HG02870 (cell line): ENCODE results near the gene ZC3H7B.
A peak's percentile ranks its signal among the peaks of the same experiment; 100 is the strongest.
"Not testable (repeated sequence)": the region's sequence is repeated elsewhere in the genome, so short reads cannot be mapped to it uniquely, and the experiment has no call there.

Experiments used
- ATAC-seq: cut with Tn5 transposase; IDR thresholded peaks from one replicate; pipeline ENCODE4 v1.9.1; 2021; ENCODE audit warnings: mild to moderate bottlenecking, moderate library complexity; ENCODE audit not compliant: unreplicated experiment

Gene ZC3H7B

GRCh38 chr22:41377846-41378245 is 76.5 kb downstream of the ZC3H7B start:
- ATAC-seq = no peak

DNA sequence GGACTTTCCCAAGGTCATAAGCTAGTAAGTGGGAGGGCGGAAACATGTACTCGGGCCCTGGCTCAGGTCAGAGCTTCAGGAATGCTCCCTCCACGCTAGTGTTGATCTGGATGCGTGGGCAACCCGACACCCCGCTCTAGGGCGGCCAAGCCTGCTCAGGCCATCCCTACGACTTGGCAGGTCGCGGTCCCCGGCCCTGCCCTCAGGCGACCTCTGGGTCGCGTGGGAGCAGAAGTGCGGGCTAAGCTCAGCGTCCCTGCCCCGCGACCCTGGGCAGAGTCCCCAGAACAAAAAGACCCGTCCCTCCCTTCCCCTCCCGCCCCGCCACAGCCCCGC is 79.6 kb downstream of the ZC3H7B start:
- peak; percentile 3 for ATAC-seq

DNA sequence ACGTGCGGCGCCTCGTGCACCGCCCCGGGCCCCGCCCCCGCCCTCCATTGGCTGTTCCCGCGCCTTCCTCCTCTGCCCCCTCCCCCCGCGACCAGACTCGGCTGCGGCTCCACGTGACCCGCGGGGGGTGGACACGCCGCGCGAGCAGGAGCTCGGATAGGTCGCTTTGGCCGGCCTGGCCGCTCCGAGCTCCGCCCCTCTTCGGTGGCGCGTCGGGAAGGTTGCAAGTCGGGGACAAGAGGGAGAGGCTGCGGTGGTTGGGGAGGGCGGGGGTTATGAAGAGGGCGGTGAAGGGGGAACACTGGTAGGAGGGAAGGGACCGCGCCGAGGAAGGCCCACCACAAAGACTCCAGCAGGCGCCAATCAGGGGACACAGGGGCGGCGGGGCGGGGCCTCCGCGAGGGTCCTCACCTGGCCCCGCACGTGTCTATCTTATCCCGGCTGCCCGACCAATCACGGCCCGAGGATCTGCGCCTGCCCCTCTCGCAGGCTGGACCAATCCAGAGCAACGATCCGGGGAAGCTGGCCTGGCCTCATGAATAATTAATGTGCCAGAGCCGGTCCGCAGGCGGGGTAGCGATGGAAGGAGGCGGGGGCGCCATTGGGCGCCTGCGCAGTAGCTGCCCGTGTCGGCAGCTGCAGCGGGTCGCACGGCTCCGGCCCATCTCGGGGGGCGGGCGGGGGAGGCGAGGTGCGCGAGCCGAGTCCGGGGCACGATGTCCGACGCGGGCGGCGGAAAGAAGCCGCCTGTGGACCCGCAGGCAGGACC is 80.2 kb downstream of the ZC3H7B start, which contains the start of gene TEF:
TEF (plus strand) TSS at position 614 of the 769 bp plus-strand sequence; CDS start at position 717, 103 bp downstream.
- peak; percentile 90 for ATAC-seq

DNA sequence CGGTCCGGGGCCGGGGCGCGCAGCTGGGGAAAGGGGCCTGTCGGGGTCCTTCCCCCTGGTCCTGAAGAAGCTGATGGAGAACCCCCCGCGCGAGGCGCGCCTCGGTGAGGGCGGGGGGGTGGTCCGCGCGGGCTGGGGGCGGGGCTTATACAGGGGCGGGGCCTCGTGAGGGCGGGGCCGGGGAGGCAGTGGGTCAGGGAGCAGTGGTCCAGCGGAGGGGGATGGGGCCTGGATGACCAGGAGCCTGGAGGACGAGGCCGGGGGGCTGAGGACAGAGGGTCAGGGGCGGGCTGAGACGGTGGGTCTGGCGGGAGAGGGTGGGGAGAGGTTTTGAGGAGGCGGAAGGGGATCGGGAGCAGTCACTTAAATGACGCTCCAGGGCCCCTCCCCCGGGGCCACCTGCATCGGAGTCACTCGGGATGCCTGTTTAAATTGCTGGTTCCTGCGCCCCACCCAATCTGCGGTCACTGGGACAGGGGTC is 80.8 kb downstream of the ZC3H7B start:
- ATAC-seq = peak; percentile 31

GRCh38 chr22:41382610-41383009 is 81.3 kb downstream of the ZC3H7B start:
- ATAC-seq = no peak

- no peak for ATAC-seq
Measured at GRCh38 chr22:41383085-41383484, 81.8 kb downstream of the ZC3H7B start.

DNA sequence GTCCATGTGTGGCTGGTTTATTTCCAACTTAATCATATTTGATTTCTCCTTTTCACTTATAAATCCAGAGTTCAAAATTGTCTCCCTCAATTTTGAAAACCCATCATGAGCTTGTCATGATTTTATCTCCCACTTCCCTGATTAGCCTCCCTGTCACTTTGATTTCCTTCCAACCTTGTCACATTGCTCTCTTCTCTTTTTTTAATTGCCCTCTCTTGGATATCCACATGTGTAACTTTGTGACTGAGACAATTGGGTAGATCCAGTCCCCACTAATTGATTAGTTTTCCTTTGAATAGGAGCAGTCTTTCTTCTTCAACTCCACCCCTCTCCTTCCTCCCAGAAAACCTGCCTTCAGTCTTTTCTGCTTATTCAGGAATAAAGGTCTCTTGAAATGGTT is 82.8 kb downstream of the ZC3H7B start:
- no peak for ATAC-seq

DNA sequence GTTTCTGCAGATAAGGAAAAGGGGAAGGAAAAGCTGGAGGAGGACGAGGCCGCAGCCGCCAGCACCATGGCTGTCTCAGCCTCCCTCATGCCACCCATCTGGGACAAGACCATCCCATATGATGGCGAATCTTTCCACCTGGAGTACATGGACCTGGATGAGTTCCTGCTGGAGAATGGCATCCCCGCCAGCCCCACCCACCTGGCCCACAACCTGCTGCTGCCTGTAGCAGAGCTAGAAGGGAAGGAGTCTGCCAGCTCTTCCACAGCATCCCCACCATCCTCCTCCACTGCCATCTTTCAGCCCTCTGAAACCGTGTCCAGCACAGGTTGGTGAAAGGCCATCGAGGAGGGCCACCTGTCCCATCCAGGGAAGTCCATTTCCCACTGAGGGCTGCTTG is 86.0 kb downstream of the ZC3H7B start:
- ATAC-seq = no peak

DNA sequence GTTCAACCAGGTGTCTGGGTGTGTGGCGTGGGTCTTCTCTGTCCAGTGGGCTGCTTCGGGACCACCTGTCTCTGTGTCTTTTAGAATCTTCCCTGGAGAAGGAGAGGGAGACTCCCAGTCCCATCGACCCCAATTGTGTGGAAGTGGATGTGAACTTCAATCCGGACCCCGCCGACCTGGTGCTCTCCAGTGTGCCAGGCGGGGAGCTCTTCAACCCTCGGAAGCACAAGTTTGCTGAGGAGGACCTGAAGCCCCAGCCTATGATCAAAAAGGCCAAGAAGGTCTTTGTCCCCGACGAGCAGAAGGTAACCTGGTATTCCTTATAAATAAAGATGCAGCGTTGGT is 92.7 kb downstream of the ZC3H7B start:
- no peak for ATAC-seq

DNA sequence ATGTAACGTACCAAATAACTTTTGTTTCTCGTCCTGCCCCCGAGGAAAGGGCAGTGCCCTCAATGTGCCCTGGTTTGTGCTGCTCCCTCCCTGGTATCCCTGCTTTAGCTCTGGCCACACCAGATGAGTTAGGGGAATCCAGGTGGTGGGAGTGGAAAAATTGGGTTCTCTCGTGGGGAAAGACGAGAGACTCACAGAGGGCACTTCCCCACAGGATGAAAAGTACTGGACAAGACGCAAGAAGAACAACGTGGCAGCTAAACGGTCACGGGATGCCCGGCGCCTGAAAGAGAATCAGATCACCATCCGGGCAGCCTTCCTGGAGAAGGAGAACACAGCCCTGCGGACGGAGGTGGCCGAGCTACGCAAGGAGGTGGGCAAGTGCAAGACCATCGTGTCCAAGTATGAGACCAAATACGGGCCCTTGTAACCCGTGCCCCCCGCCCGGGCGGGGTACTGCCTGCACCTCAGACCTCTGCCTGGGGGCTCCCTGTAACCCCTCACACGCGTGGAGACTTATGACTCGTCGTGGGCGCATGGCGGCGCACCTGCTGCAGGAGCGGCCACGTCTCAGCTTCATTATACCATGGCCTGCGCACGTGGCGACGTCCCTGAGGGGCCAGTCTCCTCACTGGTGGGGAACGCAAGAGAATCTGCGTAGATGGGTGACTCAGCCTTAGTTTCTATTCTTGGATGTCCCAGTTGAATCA is 94.4 kb downstream of the ZC3H7B start:
- no peak for ATAC-seq

DNA sequence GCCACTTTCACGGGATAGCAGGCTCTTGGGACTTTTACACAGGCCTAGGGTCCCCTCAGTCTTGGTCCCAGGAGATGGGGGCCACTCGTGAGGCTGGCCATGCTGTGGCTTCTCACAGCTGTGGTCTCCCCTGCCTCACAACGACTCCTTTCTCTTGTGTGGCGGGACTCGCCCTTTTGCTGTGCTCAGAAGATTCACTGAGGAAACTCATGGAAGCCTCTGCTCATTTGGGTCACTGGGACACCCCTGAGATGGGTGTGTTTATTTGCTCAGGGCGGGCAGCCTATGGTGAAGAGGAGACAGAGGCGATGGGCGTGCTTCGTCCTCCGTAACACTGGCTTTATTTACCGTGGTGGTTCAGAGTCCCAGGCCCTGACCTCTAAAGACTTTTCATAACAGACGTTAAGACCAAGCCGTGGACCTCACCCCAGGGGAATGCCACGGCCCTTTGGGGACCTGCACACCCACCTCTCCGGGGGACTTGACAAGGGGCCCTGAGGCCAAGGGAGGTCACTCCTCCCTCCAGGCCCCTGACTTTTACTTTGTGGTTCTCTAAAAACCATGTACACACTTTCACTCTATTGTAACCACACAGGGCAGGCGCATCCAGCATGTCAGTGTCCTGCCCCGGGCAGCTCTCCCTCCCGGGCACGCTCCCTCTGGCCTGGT is 96.0 kb downstream of the ZC3H7B start:
- no peak for ATAC-seq

DNA sequence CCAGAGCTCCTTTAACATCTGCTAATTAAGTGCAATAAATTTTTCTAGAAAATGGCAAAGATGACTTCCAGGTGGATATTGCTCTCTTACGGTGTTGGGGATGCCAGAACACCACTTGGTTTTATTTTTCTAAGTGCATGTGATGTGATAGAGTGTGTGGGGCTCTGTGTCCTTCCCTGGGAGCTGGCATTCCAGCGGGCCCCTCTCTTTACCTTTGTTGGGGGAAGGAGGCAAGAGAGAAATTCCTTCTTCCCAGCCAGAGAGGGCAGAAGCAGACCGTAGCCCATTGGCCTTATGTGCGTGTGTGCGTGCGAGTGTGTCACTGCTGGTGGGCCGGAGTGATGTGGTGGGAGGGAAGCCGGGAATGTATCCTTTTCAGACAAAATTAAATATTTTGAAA is 97.6 kb downstream of the ZC3H7B start:
- ATAC-seq = no peak

DNA sequence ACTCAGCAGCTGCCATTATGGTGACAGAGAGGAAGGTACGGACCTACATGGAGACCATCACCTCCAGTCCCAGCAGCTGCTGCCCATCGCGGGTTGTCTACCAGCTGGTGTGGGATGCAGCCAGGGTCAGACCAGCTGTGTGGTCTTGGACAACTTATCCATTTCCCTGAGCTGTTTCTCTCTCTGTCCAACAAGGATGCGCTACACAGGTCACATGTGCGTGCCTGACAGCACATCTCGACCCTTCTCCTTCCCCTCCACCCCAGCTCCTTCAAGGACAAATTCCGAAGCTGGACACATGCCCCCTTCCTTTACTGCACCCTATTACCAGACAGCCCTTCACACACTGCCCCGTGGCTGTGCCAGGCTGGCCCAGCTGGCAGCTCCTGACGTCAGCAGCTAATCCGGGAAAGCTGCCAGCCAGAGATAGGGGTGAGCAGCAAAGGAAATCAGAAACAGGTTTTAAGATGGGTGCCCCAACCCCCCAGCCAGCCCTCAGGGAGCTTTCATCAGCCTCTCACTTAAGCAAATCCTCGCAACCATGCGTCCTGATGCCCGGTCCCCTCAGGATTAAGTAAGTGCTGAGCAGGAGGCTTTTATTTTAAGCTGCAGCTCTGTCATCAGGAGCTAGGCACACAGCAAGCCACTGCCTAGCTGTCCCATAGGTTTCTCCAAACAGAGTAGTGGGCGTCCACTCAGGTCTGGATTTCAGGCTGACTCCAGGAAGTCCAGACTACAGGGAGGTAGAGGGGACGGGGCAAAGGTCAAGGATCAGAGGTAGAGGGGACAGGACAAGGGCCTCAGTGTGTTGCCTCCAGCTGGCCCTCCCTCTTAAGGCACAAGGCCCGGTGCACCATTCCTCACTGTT is 100.7 kb downstream of the ZC3H7B start:
- ATAC-seq = no peak

DNA sequence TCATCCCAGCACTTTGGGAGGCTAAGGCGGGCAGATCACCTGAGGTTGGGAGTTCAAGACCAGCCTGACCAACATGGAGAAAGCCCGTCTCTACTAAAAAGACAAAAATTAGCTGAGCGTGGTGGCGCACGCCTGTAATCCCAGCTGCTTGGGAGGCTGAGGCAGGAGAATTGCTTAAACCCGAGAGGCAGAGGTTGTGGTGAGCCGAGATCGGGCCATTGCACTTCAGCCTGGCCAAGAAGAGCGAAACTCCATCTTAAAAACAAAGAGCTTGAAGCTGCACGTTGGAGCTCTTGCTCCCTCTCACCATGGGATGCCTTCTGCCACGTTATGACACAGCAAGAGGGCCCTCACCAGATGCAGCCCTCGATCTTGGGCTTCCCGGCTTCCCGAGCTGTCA is 101.5 kb downstream of the ZC3H7B start:
- not testable (repeated sequence) for ATAC-seq

GRCh38 chr22:41403532-41404318 is 102.4 kb downstream of the ZC3H7B start:
- peak; percentile 68 for ATAC-seq

DNA sequence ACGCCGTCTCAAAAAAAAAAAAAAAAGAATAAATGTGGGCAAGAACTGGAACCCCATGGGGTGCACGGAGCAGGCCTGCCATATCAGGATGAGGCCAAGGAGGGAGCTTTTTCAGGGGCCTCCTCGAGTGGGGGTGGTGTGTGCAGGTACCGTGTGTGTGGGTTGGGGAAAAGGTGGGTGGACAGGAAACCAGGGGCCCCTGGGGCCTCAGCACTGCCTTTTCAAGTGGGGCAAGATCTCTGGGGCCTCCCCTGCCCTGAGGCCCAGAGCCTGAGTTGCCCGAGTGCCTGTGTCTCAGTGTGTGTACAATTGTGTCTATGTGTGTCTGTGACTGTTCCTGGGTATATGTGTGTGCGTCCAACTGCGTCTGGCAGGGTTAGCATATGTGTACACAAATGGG is 104.3 kb downstream of the ZC3H7B start:
- no peak for ATAC-seq

- no peak for ATAC-seq
Measured at GRCh38 chr22:41406410-41406809, 105.1 kb downstream of the ZC3H7B start.

DNA sequence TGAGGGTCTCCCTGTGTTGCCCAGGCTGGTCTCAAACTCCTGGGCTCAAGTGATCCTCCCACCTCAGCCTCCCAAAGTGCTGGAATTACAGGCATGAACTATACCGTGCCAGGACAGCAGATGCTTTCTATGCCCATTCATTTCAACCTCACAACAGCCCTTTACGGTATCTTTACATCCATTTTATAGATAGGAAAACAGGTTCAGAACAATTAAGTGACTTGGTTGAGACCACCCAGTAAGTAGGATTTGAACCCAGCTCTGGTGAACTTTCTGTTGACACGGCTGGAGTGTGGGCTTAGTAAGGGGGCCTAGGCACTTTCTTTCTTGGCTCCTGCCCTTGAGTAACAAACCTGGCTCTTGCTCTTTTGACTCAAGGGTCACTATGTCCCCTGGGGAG is 106.1 kb downstream of the ZC3H7B start:
- no peak for ATAC-seq

DNA sequence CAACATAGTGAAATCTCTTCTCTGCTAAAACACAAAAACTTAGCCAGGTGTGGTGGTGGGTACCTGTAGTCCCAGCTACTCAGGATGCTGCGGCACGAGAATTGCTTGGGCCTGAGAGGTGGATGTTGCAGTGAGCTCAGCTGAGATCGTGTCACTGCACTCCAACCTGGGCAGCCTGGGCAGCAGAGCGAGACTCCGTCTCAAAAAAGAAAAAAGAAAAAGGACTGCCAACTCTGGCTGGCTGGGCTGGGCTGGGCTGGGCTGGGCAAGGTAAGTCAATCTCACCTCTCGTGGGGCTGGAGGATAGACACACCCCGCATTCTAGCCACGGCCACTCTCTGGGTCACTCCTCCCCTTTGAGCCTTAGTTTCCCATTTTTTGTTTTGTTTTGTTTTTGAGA is 107.3 kb downstream of the ZC3H7B start:
- ATAC-seq = no peak
